HG02938 (cell line): Measurements from ENCODE around the gene RFTN1.

Experiments used
- ATAC-seq: cut with Tn5 transposase; IDR thresholded peaks from one replicate; pipeline ENCODE4 v1.9.1; 2021; ENCODE audit warnings: mild to moderate bottlenecking, moderate library complexity; ENCODE audit not compliant: unreplicated experiment

The RFTN1 gene

GRCh38 chr3:16388850-16389441 lies 124.6 kb downstream of the RFTN1 start:
- no peak for ATAC-seq

DNA sequence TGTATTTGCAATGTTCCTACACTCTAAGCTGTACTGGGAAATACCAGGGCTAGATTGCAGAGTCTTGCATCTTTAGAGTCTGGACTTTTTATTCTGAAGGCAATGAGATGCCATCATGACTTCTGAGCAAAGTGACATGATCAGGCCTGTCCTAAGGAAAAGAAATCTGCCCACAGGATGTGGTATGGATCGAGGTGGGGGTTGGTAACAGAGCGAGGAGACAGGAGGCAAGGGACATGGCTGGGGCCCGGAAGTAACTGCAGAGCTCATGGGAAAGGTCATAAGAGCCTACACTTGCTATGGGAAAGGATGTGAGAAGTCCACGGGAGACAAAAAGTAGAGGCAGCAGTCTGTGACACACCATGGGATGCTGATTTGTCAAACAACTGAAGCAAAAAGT lies 126.9 kb downstream of the RFTN1 start:
- ATAC-seq = no peak

GRCh38 chr3:16385151-16385550 lies 128.3 kb downstream of the RFTN1 start:
- ATAC-seq = no peak

GRCh38 chr3:16383864-16384263 lies 129.6 kb downstream of the RFTN1 start:
- ATAC-seq = no peak

GRCh38 chr3:16382845-16383244 lies 130.7 kb downstream of the RFTN1 start:
- ATAC-seq = peak; percentile 50

DNA sequence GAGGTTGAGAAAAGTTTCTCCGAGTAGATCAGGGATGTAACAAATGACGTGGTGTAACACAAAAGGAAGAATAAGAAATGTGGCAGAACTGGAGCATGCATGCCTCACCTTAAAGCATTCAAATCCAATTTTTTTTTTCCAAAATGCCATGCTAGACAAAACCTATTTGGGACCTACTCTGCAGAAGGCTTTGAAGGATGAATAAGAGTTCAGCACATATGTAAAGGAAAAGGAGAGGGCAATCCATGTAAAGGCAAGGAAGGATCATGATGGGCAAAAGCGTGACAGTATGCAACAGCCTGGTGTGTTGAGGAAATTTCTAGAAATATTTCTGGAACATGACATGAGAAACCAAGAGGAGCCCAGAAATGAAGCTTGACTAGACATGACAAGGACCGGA lies 132.1 kb downstream of the RFTN1 start:
- ATAC-seq = no peak

DNA sequence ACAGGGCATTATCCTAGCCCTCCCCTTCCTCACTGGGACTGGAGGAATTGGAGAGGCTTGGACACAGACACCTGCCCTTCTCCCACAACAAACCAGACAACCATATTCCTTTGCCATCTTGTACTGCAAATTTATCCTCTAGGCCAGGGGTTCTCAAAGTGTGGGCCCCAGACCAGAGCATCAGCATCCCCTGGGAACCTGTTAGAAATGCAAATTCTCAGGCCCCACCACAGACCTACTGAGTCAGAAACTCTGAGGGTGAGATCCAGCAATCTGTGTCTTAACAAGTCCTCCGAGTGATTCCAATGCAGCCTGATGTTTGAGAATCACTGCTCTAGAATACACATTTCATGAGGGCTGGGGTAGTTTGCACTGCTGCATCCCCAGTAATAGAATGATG lies 133.1 kb downstream of the RFTN1 start:
- no peak for ATAC-seq

- ATAC-seq = peak; percentile 29
These were observed 133.7 kb downstream of the RFTN1 start for GRCh38 chr3:16379838-16380237.

DNA sequence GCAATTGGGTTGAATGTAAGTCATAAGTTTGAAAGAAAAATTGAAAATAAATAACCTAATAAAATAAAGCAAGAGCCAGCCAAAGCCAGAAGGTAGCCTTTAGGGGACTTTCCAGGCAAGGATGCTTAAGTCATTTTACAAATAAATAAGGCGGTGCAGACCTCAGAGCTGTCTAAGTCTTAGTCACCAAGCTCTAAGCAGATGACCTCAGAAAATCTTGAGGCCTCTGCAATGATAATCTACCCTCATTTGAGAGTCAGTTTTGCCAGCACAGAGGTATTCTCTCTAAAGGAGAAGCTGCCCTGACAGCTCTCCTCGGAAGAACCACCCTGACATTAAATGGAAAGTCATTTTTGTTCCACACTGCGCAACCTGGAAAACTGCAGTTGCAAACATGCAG lies 134.6 kb downstream of the RFTN1 start:
- peak; percentile 65 for ATAC-seq

DNA sequence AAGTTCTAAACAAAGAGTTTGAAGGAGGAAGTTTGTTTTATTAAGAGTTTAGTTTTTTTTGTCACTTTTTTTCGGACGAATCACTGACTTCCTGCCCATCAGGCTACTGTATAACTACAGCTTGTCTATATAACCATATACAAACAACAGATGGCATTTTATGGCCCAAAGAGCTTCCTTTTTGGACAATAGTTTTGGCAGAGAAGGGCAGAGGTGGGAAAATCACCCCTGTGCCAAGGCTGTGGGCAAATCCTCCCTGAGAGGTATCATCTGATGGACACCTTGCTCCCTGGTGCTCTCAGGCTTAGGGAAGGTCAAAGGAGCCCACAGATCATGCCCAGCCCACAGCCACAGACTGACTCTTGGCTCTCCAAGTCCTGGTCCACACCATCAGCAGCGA lies 135.1 kb downstream of the RFTN1 start:
- peak; percentile 5 for ATAC-seq

DNA sequence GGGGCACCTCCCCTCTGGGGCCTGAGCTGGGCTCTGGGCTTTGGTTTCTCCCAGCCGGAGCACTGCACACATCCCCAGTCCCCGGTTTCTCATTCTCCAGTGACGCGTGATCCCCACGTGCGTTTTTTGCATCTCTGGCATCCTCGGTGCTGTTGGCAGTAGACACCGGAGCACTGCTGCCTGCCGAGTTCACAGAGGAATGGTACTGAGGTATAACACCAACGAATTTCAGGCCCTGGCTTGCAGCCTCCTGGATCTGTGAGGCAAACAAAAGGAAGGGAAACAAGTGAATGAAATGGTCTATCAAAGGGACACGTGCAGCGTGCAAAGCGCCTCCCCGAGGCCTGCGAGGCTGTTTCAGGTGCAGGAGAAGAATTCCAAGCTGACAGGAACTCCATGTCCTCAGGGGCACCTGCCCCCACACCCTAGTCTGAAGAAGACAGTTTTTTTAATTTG lies 135.6 kb downstream of the RFTN1 start:
- no peak for ATAC-seq

DNA sequence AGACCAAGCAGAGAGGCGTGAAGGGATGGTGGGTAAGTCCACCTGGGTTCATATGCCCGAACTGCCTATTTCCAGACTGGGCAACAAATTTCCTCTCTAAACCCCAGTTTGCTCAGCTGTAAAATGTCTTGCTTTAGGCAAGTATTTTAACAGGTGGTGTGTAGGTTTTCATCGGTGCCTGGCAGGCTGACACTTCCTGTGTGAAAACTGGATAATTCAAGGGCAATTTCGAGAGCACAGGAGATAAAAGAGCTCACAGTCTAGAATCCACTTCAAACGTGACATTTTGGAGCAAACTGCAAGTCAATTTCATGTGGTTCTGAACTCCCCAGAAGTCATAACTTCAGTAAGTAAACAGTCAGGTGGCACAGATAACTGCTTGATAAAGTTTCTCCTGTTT lies 136.3 kb downstream of the RFTN1 start:
- no peak for ATAC-seq

- no peak for ATAC-seq
These were observed 137.6 kb downstream of the RFTN1 start for GRCh38 chr3:16375891-16376290.

- no peak for ATAC-seq
These were observed 138.6 kb downstream of the RFTN1 start for GRCh38 chr3:16374935-16375245.

DNA sequence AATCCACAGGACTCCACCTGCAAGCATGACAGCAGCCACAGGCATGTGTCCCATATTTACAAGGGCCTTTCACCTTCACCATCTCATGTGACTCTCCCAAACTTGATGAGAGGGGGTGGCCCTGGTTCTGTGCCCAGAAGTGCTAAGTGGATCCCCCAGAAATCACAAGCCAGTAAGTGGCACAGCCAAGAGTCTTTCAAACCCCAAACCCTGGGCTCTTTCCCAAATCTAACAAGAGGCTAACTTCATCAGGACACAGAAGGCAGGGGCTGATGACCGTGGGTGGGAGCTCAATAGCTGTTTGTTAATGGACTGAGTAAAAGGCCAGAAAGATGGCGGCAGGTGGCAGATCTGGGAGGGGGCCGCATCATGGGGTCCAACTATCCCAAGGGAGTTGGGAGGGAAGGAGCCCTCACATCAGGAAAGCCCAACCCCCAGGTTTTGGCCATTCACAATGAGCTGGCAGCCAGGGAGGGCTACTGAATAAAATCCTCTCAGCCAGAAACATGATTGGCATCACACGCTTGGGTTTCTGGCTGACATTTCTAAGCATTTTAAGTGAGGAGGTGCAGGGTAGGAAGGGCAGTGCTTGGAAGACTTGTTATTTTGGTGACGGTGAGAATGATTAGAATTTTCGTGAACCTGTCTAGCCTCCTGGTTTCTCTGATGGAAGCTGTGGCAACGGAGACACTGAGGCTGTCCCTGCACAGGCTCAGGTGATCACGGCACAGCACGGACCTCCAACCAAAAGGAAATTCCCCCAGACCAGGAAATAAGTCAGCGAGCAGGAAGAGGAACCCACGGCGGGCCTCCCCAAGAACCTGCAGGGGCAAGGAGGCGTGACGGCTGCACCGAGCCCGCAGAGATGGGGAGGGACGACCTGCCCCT lies 139.2 kb downstream of the RFTN1 start:
- no peak for ATAC-seq

GRCh38 chr3:16373341-16373946 lies 140.1 kb downstream of the RFTN1 start:
- no peak for ATAC-seq

DNA sequence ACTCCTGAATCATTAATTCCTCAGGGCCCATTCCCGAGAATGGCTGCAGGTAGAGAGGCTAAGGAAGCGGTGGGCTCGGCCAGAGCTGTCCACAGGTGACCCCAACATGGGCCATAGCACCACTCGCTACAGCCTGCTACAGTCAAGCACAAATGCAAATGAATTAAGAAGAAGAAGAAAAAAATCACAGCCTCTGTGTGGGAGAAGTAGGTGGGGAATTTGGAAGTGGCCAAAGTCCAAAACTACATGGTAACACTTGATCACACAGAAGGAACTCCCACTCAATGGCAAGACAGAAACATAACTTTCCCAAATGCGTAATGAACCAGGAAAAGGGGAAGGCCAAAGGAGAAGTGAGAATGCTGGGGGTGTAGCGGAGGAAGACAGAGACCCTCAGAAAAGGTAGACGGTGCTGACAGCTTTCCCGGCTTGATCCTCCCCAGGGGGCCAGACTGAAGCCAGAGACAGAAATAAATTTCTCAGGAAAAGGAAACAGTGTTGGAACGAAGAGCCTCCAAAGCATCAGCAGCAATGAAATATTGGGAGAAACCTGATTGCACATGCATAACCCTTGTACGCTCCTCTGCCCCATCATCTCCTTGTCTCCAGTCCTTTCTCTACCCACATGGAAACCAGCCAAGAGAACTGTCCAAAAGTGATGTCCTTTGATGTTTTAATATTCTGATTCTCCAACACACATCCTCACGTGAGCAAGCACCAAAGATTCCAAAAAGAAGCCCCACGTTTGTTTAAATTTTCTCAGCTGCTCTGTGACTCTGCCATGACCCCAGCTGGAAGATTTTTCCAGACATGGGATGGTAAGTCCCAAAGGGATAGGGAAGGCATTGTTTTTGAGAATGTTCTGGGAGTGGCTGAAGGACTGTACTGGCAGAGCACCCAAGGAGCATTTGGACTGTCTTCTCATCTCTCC lies 140.9 kb downstream of the RFTN1 start:
- ATAC-seq = no peak

- ATAC-seq = peak; percentile 29
These were observed 142.4 kb downstream of the RFTN1 start for GRCh38 chr3:16370872-16371740.

- ATAC-seq = no peak
These were observed 143.0 kb downstream of the RFTN1 start for GRCh38 chr3:16370503-16370871.

GRCh38 chr3:16369885-16370284 lies 143.6 kb downstream of the RFTN1 start:
- no peak for ATAC-seq
